HG03439 (cell line): ENCODE measurements around the gene CDKN2D.

Source experiments
- ATAC-seq: cut with Tn5 transposase; IDR thresholded peaks from one replicate; pipeline ENCODE4 v1.9.1; 2021; ENCODE audit warnings: mild to moderate bottlenecking, moderate library complexity; ENCODE audit not compliant: unreplicated experiment

The CDKN2D gene

DNA sequence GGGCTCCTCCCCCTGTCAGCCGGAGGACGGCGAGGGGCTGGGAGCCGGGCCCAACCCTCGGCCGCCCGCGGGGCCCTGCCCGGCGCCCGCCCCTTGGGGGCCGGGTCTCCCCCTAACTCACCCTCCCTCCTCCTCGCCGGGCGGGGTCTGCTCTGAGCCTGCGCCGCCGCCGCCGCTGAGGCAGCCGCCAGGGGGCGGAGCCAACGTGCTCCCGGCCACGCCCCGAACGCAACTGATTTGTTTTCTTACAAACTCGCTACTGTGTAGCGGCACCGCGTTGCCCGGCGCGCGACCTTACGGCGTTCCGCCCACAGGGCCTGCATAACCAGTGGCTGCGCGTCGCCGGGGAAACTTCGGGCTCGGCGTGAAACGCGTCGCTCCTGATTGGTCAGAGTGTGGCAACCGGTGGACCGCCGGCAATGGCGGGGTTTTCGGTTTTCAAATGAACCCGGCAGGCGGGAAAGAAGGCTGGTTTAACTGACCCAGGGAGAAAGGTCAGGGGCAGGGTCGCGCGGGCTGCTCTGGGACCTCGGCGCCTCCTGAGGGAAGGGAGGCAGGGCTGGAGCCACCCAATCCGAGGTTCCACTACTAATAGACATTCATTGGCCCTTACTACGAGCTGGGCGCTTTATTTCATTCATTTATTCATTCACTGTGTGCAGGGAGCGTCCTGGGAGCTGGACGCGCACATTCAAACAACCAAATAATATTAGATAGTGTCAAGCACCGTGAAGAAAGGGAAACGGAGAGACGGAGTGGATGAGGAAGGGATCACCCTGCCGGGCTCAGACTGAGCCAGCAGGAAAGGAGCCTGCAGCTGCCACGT is at the start of gene CDKN2D:
Gene CDKN2D, minus strand, starts transcription at position 154 of the 826 bp plus-strand sequence. CDS start 326 bp downstream, outside the sequence.
- ATAC-seq: peak; percentile 63

DNA sequence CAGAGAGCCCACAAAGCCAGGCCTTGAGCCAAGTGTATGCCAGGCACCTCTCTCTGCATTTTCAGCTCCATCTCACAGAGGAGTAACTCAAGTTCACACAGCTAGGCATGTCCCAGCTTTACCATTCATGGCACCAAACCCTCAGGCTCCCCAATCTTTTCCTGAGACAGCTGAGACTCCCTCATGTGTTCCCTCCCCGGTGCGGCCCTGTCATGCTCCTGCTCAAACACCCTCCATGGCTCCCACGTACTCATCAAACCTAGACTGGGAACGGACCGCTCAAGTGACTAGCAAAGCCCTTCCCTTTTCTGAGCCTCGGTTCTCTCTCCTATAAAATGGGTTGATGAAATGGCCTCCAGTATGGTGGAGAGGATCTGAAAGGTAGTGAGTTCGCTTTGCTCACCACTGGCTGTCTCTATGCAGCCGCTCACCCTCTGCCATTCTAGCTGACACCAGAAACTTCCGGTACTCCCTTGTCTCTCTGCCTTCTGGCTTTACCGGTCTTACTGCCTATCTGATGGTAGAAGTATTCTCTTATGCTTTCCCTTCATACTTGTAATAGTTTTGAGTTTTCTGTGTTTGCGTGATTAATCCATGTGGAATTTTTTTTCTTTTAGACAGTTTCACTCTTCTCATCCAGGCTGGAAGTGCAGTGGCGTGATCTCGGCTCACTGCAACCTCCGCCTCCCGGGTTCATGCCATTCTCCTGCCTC is 48.8 kb upstream of the CDKN2D start:
- ATAC-seq: no peak

DNA sequence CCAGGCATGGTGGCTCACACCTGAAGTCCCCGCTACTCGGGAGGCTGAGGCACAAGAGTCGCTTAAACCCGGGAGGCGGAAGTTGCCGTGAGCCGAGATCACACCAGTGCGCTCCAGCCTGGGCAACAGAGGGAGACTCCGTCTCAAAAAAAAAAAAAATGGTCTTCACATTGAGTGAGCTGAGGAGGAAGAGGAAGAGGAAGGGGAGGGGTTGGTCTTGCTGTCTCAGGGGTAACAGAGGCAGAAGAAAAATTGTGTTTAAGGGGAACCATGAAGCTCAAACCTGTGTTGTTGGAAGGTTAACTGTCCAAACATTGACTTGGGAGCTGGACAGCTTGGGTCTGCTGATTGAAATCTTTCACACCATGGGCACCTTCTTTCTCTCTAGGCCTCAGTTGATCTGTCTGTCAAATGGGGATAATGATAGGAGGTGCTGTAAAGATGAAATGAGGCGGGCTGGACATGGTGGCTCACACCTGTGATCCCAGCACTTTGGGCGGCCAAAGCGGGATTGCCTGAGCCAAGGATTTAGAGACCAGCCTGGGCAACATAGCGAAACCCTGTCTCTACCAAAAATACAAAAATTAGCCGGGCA is 46.7 kb upstream of the CDKN2D start:
- ATAC-seq: no peak

DNA sequence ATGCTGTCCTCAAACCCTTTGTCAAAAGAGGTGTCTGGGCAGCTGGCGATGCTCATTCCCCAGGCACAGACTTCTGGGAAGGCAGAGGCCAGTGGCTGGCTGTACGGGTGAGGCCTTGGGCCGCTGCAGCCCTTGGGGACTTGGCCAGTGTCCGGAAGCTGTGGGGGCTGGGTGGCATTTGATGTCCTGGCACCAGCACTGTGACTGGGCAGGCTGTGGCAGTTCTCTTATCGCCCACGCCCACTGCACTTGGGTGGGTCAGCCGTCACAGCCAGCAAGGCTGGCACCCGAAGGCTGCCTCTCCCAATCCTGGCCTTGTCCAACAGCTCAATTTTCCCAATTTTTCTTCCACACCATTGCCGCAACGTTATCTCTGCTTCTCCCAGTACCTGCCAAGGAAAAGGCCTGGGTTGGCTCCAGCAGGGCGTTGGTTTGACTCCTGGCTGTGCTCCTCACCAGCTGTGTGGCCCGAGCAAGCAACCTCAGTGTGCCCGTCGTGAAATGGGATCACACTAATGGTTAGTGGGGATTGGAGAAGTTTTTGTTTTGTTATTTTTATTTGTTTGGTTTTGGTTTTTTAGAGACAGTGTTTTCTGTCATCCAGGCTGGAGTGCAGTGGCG is 43.8 kb upstream of the CDKN2D start:
- ATAC-seq: no peak

DNA sequence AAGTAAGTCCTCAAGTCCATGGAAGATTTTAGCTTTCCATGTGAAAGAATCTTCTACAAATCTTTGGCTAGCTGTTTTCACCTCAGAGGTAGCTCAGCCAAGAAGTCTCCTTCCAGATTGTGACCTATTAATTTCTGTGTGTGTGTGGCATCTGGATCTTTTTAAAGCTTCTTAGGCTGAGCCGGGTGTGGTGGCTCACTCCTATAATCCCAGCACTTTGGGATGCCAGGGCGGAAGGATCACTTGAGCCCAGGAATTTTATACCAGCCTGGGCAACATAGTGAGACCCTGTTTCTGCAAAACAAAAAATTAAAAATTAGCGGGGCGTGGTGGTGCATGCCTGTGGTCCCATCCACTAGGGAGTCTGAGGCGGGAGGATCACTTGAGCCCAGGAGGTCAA is 43.1 kb upstream of the CDKN2D start:
- ATAC-seq: no peak

DNA sequence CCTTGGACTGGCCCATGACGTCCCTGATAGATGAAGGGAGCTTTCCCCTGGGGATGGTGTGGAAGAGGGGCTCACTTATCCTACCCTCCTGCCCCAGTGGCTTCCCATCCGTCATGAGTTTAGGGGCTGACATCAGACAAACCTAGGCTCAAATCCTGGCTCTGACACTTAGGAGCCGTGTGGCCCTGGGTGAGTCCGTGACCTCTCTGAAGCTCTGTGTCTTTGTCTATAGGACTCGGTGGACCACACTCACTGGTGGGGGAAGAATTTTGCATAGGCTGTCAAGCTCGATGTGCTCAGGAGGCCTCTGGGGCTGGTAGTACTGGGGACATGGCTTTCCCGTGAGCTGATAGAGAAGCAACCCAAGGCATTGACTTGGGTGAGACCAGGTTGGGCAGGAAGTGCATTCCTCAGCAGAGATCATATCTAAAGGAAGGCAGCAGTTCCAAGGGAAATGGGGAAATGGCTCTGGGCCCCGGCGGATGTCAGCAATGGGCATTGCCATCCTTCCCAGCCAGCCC is 35.7 kb upstream of the CDKN2D start:
- ATAC-seq: no peak

DNA sequence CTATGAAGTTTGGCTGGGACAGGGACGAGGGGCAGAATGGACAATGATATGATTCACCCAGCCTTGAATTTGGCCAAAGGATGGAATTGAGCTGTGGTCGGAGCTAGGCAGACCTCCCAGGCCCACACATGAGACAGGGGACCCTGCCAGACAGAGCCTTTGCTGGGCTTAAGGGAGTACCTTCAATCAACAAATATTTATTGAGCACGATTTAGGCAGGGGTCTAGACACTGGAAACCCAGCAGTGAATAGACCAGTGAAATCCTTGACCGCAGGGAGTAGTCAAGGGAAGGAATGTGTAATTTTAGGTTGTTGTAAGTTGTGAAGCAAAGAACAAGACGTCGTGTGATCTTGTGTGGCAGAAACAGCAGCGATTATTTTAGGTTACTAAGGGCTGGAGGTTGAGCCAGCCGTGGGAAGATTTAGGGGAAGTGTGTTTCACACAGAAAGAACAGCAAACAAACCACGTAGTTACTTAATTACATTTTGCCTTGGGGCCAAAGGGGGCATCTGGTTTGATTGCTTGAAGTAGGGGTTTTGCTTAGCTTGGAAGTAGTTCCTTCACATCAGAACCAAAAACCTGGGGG is 35.2 kb upstream of the CDKN2D start:
- no peak for ATAC-seq

DNA sequence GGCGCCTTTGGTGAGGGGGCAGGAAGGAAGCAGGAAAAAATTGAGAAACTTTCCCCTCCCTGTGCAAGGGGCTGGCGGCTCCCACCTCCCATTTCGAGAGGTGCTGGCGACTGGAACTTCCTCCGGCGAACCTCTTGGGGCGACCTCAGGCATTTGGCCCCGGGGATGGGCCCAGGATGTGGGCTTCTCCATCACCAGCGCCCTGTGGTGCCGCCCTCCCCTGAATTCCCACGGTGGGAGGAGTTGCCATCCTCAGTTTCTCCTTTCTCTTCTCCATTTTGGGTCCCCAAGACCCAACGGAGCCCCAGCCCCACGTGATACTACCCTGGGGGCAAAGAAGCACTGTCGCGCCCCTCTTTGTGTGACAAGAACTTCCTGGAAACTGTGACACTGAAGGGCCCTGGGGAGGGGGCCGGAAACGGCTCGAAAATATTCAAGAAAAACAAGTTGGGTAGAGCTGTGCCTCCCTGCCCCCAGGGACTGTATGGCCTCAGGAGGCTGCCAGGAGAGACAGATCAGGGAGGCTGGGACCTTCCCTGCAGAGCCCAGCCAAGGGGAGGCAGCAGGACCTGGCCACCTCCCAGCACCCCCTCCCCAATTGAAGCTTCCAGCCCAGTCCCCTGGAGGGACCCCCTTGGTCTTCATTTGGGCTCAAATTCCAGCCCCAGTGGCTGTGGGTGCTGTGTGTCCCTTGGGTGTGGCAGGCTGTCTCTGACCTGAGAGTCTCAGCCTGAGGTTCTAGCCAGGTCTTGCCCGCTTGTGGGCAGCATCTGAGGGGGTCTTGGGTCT is 34.5 kb upstream of the CDKN2D start:
- ATAC-seq: no peak

DNA sequence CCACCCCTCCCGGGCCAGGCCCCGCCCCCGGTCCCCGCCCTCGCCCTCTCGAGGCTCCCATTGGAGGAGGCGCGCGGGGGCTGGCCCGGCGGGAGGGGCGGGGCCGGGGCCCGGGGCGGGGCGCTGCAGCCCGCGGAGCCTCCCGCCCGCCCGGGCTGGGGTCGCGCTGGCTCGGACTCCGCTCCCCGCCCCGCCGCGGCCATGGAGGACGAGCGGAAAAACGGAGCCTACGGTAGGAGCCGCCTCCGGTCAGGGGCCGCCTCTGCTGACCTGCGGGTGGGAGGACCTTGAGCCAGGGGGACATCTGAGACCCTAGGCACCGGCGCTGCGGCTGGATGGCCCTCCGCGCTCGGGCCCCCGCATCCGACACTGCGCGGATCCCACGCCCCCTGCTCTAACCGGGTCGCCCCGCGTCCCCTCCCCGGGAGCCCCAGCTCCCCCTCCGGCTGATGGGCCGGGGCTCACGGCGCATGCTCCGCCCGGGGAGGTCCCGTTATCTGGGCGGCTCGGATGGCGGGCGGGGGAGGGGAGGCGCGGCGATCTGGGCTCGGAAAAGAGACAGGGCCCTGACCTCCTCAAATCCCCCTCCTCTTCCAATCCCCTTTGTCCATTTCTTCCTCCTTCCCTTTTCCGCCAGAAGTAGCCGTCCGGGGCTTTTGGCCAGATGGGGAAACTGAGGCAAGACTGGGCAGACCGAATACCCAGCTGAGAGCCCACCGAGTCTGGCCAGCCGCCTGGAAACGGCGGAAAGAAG is 33.7 kb upstream of the CDKN2D start:
- ATAC-seq: peak; percentile 62

DNA sequence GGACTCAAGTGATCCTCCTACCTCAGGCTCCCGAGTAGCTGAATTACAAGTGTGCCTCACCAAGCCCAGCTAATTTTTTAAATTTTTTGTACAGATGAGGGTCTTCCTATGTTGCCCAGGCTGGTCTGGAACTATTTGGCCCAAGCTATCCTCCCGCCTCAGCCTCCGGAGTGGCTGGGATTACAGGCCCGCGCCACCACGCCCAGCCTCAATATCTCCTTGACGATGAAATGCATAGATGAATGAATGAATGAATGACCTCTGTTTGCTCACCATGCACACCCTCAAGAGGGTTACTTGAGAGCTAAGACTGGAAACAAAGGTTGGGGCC is 33.2 kb upstream of the CDKN2D start:
- ATAC-seq: no peak

DNA sequence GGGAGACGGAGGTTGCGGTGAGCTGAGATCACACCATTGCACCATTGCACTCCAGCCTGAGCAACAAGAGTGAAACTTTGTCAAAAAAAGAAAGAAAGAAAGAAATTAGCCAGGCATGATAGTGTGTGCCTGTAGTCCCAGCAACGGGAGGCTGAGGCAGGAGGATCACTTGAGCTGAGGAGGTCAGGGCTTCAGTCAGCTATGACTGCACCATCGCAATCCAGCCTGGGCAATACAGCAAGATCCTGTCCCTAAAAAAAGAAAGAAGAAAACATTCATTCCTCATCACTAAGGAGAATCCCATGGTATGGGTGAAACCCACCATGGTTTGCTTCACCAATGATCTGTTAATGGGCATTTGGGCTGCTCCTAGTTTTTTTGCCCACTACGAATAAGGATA is 31.4 kb upstream of the CDKN2D start:
- no peak for ATAC-seq

DNA sequence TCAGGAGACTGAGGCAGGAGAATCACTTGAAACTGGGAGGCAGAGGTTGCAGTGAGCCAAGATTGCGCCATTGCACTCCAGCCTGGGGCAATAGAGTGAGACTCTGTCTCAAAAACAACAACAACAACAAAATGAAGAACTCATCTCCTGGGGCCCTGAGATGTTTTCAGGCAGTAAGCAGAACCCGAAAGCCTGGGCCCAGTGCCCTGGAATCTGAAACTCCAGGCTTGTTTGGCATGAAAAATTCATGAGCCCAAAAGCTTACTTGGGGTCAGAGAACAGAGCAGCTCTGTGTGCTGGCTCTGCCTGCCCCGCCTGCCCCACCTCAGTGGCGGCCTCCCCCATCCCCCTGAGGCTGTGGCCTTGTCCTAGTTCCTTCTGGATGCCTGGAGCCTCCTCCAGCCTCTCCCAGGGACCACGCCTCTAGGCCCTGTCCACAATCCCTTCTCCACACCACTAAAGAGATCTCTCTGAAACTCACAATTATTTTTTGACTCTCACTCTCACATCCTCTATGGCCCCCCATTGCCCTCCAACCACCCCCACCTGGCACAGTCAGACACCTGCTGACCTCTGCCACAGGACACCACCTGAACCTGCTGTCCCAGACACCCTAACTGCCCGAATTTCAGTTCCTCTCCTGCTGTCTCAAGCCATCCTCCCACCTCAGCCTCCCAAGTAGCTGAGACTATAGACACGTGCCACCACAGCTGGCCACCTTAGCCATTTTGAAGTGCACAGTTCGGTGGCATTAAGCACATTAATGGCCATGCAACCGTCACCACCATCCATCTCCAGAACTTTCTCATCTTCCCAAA is 25.2 kb upstream of the CDKN2D start:
- ATAC-seq: no peak

DNA sequence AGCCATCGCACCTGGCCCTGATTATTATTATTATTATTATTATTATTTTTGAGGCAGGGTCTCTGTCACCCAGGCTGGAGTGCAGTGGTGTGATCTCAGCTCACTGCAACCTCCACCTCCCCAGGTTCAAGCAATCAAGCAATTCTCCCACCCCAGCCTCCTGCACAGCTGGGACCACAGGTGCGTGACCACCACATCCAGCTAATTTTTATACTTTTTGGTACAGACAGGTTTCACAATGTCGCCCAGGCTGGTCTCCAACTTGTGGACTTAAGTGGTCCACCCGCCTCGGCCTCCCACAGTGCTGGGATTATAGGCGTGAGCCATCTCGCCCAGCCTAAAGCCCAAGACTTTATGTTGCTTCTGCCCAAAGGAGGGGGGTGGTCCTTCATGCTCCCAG is 24.4 kb upstream of the CDKN2D start:
- no peak for ATAC-seq

DNA sequence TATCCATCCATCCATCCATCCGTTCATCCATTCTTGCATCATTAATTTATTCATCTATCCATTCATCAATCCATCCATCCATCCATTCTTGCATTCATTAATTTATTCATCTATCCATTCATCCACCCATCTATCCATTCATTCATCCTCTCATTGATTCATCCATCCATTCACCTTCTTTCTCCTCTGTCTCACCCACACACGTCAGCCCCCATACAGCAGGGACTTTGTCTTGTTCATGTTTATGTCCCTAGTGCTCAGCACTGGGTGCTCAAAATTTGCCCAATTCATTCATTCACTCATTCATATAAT is 19.0 kb upstream of the CDKN2D start:
- ATAC-seq: no peak

DNA sequence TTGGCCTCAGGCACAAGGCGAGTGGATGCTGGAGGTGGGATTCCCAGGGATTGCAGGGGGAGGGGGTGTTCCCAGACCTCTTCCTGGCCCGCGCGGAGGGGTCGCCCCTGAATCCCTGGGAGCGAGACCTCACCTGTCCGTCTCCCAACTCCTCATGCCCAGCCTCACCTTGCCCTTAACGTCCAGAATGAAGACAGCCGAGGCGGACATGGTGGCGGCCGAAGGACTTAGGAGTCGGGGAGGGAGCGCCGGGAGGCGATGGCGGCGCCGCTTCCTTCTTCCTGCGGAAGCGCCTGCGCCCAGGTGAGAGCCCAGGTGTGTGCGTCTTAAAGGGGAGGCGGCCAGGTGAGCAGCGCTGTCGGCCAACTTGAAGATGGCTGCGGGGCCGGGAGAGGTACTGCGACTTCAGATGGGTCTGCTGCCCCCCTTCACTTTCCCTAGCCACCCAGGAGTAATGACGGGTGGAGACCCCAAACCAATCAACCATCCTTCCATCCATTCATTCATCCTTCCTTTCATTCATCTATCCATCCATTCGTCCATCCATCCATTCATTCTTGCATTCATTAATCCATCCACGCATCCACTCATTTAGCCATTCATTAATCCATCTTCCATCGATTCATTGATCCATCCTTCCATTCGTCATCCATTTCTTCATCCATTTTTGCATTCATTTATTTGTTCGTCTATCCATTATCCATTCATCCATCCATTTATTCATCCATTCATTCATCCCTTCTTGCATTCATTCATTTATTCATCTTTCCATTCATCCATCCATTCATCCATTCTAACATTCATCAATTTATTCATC is 18.5 kb upstream of the CDKN2D start, which contains the start of gene AP1M2:
Gene AP1M2, minus strand, starts transcription at position 291 of the 817 bp plus-strand sequence. Its CDS starts 81 bp downstream, at position 210.
- no peak for ATAC-seq

DNA sequence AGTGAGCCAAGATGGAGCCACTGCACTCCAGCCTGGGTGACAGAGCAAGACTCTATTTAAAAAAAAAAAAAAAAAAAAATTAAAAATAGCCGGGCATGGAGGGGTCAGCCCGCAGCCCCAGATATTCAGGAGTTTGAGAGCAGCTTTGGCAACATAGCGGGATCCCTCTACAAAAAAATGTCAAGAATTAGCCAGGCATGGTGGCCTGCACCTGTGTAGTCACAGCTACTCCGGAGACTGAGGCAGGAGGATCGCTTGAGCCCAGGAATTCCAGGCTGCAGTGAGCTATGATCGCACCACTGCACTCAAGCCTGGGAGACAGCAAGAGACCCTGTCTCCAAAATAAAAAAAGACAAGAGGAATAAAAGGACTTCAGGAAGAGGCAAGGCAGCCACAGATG is 17.6 kb upstream of the CDKN2D start:
- no peak for ATAC-seq

DNA sequence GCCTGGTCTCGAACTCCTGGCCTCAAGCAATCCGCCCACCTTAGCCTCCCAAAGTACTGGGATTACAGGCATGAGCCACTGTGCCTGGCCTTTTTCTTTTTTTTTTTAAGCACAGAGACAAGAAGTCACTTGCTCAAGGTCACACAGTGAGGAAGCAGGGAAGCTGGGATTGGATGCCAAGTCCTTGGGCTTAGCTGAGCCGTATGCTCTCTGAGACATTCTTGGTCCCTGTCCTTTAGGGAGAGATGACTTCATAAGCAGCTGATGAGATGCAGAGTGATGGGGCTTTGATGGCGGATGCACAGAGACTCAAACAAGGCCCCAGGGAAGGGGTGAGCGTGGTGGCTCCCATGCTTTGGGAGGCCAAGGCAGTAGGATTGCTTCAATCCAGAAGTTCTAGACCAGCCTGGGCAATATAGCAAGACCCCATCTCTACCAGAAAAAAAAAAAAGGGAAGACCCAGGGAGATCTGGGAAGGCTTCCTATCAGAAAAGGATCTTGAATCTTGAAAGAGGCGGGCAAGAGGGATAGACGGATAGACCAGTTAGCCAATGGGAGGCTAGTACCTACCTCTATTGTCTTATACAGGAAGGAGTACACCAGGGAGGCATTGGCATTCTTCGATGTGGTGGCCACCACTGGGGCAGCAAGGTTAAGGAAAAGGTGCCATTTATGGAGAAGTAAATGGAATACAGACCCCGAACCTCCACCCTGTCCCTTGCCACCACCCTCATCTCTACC is 14.4 kb upstream of the CDKN2D start:
- ATAC-seq: no peak
